ENCODE data around the gene NRXN3.

DNA sequence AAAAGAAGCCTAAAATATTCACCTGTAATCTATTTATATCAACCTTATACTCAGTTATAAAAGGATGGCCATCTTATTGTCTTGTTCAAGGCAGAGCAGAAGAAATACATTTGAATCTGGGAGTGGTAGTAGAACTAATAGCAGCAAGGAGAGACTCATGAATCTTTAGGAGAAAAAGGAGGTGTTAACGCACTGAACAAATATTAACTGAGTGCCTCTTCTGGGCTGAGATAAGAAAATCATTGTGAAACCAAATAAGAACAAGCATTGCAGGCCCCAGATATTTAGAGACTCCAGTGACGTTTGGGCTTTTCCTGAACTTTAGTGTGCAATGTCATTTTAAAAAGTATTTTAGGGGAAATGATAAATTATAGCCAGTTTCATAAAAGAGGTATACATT is 1250.6 kb downstream of the NRXN3 start:
- TF ChIP-seq, protein P1, sequence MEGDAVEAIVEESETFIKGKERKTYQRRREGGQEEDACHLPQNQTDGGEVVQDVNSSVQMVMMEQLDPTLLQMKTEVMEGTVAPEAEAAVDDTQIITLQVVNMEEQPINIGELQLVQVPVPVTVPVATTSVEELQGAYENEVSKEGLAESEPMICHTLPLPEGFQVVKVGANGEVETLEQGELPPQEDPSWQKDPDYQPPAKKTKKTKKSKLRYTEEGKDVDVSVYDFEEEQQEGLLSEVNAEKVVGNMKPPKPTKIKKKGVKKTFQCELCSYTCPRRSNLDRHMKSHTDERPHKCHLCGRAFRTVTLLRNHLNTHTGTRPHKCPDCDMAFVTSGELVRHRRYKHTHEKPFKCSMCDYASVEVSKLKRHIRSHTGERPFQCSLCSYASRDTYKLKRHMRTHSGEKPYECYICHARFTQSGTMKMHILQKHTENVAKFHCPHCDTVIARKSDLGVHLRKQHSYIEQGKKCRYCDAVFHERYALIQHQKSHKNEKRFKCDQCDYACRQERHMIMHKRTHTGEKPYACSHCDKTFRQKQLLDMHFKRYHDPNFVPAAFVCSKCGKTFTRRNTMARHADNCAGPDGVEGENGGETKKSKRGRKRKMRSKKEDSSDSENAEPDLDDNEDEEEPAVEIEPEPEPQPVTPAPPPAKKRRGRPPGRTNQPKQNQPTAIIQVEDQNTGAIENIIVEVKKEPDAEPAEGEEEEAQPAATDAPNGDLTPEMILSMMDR (IDR thresholded peaks at IDR 0.05 in 4 of 5, conservative IDR thresholded peaks at IDR 0.05 in 1 of 5): no peak
- TF ChIP-seq POLR2A (IDR thresholded peaks at IDR 0.05): no peak
